Fibroblast of the conjunctiva (primary cell): ENCODE data around the gene TOP1.

ENCODE experiments used
- DNase-seq: peaks from one replicate; pipeline ENCODE4 v3.0.0-alpha.2; 2010; ENCODE audit warnings: low read depth

TOP1 gene

GRCh38 chr20:41038149-41038877, 9.7 kb downstream of the TOP1 start:
- DNase-seq, result no peak

GRCh38 chr20:41038878-41039404, 10.3 kb downstream of the TOP1 start:
- DNase-seq, result no peak

GRCh38 chr20:41040855-41041254, 12.2 kb downstream of the TOP1 start:
- no peak for DNase-seq

- no peak for DNase-seq
Observed at GRCh38 chr20:41041693-41042092, 13.1 kb downstream of the TOP1 start.

- DNase-seq, result no peak
Observed at GRCh38 chr20:41044409-41045062, 15.9 kb downstream of the TOP1 start.

GRCh38 chr20:41045671-41046070, 17.0 kb downstream of the TOP1 start:
- DNase-seq, result no peak

GRCh38 chr20:41046716-41047115, 18.1 kb downstream of the TOP1 start:
- DNase-seq, result no peak

- no peak for DNase-seq
Observed at GRCh38 chr20:41047279-41047974, 18.8 kb downstream of the TOP1 start.

GRCh38 chr20:41047975-41048305, 19.3 kb downstream of the TOP1 start:
- DNase-seq, result no peak

- DNase-seq, result no peak
Observed at GRCh38 chr20:41048461-41049301, 20.1 kb downstream of the TOP1 start.

GRCh38 chr20:41049451-41049850, 20.8 kb downstream of the TOP1 start:
- DNase-seq, result no peak

- DNase-seq, result no peak
Observed at GRCh38 chr20:41050361-41051008, 21.9 kb downstream of the TOP1 start.

- DNase-seq, result no peak
Observed at GRCh38 chr20:41051009-41051825, 22.6 kb downstream of the TOP1 start.

GRCh38 chr20:41052742-41053419, 24.3 kb downstream of the TOP1 start:
- peak; percentile 80 for DNase-seq

- DNase-seq, result no peak
Observed at GRCh38 chr20:41054070-41054846, 25.6 kb downstream of the TOP1 start.

- no peak for DNase-seq
Observed at GRCh38 chr20:41054847-41055230, 26.2 kb downstream of the TOP1 start.

- DNase-seq, result no peak
Observed at GRCh38 chr20:41055679-41056078, 27.1 kb downstream of the TOP1 start.

- DNase-seq, result no peak
Observed at GRCh38 chr20:41057999-41058673, 29.5 kb downstream of the TOP1 start.
